Measurements from ENCODE around the gene GRM7.

Gene GRM7

GRCh38 chr3:7249493-7250076 lies 388.7 kb downstream of the GRM7 start:
- no peak for DNase-seq

GRCh38 chr3:7254251-7254650 lies 393.3 kb downstream of the GRM7 start:
- DNase-seq: no peak

GRCh38 chr3:7260975-7261374 lies 400.1 kb downstream of the GRM7 start:
- no peak for DNase-seq

DNA sequence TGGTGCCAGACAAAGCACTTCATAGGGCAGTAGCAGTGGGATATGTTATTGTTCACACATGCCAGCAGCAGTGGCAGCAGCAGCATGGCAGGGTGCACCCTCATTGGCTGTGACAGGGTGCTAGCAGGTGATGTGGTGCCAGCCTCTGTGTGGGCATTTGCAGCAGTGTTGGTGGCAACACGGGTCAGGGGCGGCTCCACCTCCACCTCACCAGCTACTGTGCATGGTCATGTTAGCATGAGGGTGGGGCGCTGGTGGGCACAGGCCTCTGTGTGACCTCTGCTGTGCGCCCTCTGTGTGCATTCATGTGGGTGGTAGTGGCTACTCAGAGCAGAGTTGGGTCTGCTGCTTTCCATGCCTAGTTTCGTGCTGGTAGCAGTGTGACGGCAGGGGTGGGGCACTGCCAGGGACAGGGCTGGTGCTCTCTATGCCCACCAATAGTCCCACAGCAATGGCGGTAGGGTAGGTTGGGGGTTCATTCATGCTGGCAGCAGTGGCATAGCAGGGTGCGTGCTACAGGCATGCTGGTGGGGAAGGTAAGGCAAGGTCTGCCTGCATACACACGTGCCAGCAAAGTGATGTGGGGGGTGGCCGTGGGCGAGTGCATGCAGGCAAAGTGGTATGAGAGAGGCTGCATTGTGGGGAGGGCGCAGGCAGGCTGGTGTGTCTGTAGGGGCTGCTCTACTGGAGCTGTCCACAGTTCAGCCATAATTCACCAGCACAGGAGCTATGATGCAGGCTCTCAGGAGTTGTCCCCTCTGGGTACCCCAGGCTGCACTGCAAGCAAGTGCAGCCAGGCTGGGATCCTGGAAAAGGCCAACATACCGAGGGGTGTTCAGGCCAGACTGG lies 402.7 kb downstream of the GRM7 start:
- no peak for DNase-seq

GRCh38 chr3:7264196-7264526 lies 403.2 kb downstream of the GRM7 start:
- DNase-seq: no peak

- DNase-seq: peak; percentile 13
These were observed 404.8 kb downstream of the GRM7 start for GRCh38 chr3:7265736-7266135.

DNA sequence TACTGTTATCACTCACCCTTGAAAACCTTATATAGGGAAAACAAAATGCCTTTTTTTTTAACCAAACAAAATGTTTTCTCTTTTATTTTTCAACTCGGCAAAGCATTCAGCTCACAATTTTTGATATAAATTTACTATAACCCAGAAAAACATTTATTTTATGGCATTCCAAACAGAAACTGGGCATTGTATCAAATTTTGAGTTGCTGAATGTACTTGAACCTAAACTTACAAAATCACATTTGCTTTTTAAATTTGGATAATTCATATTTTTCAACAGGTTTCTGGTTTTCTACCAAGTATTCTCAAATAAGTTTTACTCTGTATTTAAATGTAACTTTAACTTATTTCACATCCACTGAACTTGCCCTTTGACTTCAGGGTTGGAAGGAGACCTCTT lies 405.6 kb downstream of the GRM7 start:
- no peak for DNase-seq

DNA sequence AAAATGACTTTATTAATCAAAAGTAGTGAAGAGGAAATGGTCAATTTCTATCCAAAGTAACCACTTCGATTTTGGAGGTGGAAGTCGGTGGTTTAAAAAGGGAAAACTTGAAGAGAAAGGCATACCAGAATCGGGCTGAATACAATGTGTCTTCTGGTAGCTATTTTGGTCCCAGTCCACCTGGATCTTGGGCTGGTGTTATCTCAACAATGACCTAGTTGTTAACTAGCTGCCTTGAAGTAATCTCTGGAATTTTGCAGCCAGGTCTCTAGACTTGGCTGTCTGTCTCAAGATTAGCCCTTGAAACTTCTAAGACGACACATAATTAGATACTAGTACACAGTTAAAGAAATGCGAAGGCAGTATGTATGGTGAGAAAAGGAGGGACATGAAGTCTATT lies 409.8 kb downstream of the GRM7 start:
- no peak for DNase-seq

DNA sequence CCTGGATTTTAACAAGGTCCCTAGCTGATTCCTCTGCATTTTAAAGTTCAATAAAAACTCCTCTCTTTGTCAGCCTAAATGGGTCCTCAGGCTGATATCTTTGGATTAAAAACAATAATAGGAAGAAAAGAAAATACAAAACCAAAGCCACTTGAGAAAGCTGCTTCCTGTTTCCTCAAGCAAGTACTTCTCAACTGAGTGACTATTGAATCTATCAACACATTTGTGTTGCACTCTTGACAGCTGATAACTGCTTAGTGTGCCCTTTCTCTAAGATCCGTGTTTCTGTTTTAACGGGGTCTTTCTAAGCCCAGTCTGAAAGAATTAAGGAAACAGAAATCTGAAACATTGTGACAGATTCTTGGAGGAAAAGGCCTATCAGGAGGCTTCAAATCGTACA lies 410.7 kb downstream of the GRM7 start:
- no peak for DNase-seq

GRCh38 chr3:7272203-7272602 lies 411.3 kb downstream of the GRM7 start:
- no peak for DNase-seq

DNA sequence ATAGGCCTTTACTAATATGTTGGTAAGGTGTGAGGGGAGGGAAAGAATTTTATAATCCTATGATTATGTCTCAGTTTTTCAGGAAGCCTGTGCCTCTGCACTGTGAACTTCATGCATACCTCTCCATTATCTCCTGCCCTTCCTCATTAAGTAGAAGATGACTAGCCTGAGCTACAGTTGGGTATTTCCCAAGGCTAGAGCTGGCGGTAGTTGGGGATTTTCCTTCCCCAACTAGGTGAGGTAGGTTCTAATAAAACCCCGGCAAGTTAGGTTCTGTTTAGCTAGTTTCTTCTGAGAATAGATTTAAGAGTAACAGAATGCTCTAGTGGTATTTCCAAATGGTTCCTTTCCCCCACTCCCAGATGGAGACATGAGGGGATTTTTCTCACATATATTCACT lies 414.5 kb downstream of the GRM7 start:
- DNase-seq: no peak

- no peak for DNase-seq
These were observed 419.4 kb downstream of the GRM7 start for GRCh38 chr3:7280318-7280717.

- DNase-seq: no peak
These were observed 422.1 kb downstream of the GRM7 start for GRCh38 chr3:7282988-7283387.

DNA sequence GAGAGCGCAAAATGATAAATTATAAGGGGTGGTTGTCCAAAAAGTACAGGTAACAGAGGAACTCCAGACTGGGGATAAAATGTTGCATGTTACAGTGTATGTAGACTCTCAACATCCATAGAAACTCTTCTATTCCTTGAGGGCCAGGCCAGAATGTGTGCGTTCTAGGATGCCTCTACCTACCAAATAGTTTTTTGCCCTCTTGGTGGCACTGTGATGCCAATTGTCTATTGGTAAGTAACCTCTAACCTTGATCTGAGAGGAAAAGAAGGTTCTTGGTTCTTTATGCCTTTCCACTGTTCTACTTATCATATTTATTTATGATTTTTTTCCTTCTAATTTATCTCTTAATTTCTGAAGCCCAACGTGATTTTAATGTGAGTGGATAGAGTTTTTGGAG lies 424.6 kb downstream of the GRM7 start:
- DNase-seq: peak; percentile 33

- no peak for DNase-seq
These were observed 427.2 kb downstream of the GRM7 start for GRCh38 chr3:7288133-7288532.

DNA sequence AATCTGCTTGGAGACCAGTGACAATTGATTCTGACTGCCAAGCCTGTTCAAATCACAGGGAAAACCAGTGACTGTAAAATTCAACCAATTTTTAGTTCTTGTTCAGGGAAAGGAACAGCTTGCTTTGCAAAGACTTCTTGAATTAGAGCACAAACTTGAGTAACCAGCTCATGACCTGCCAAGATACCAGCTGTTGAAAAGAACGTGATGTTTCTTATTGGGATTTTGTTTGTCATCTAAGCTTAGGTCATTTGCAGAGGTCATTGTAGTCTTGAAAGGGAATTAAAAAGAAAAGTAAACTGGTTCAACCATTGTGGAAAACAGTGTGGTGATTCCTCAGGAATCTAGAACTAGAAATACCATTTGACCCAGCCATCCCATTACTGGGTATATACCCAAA lies 428.2 kb downstream of the GRM7 start:
- no peak for DNase-seq

GRCh38 chr3:7290077-7290825 lies 429.3 kb downstream of the GRM7 start:
- no peak for DNase-seq

- no peak for DNase-seq
These were observed 431.4 kb downstream of the GRM7 start for GRCh38 chr3:7292362-7292761.

DNA sequence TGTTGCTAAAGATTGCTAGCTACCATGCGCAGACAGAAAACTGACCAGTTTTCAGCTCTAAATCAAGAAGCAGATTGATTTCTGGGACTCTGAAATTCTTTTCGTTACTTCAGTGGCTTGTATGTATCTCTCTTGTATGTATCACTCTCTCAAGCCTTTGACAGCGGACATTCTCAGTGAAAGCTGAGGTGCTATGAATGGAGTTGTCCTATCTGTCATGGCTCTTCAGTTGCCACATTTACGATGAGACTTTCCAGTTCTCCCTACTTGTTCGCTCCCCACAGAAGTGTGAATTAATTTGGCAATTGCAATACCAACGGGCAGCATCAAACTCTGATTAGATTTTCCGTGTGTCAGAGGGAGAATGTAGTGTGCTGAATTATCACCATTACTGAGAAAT lies 432.4 kb downstream of the GRM7 start:
- DNase-seq: no peak

GRCh38 chr3:7305561-7305960 lies 444.6 kb downstream of the GRM7 start:
- no peak for DNase-seq

DNA sequence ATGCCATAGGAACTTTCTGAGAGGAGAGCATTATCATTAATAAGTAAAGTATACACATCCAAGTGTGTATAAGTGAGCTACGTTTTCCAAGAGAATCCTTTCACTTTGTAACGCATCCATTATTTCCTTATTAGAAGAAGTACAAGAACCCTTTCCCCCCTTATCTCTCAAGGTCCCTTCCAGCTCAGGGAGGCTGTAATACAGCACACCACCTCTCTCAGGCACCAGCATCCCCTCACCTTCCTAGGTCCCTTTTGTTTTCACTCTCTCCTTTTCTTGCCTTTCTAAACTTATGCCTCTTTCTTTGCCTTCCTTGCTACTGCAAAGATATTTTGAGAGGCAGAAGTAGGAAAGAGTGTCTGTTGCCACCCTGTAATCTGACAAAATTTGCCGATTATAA lies 446.0 kb downstream of the GRM7 start:
- no peak for DNase-seq

GRCh38 chr3:7307410-7307809 lies 446.5 kb downstream of the GRM7 start:
- DNase-seq: no peak

DNA sequence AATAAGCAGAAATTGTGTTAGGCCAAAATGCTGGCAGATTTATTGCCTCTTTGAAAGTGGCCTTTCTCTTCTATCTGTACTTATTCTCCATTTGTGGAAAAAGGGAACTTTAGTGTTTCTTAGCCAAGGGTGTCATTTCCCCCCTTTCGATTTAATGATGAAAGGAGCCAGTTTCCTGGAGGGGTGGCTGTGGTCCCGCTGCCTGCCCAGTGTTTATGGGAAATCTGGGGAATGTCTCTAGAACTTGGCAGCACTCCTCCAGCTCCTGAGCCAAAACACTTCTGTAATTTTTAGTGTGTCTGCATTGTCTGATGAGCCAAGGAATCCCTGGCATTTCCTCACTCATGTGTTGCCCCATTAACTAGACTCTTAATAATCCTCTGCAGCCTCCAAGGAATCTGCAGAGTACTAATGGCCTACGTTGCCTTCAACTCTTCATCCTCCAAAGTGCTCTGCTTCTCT lies 448.8 kb downstream of the GRM7 start:
- DNase-seq: no peak

DNA sequence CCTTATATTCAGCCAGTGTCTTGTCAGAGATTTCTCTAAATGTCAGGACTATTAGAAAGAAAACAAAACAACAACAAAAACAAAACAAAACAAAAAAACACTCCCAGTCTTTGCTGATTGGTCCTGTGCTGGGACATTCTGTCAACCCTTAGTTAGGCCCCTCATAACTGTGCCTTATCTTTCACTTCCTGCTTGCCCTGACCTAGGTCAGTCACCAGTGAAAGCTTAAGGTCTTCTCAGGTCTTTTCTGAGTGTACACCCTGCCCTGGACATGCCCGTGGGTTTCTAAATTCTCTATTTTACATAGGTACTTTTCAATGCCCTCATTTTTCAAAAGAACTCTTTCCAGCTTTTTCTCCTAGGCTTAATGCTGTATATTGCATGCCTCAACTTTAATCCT lies 454.1 kb downstream of the GRM7 start:
- DNase-seq: no peak
